Central memory CD8-positive, alpha-beta T cell (primary cell): Measurements from ENCODE around the gene UBE4A.

Experiments used
- ATAC-seq: fragments of 150-1000 bp; cut with Tn5 transposase; replicated peaks from 2 replicates; pipeline ENCODE4 v1.10.0; 2022; ENCODE audit warnings: mild to moderate bottlenecking, moderate FRiP score, moderate number of reproducible peaks; ENCODE audit not compliant: poor library complexity, severe bottlenecking; ENCODE audit errors: extremely low read depth
- DNase-seq, 2 donors: peaks; one replicate each; pipeline ENCODE4 v3.0.0; 2021; ENCODE audit warnings: low spot score in 2 of 2
- H3K27ac Mint-ChIP-seq: one replicate; pipeline ENCODE4 v1.8.0; 2022; ENCODE audit warnings: low read depth, mild to moderate bottlenecking, moderate library complexity, mixed read lengths
- H3K27me3 Mint-ChIP-seq: one replicate; pipeline ENCODE4 v1.8.0; 2022; ENCODE audit warnings: mixed read lengths
- H3K36me3 Mint-ChIP-seq: one replicate; pipeline ENCODE4 v1.8.0; 2022; ENCODE audit warnings: mild to moderate bottlenecking, moderate library complexity, mixed read lengths; ENCODE audit not compliant: insufficient read depth
- H3K4me1 Mint-ChIP-seq: one replicate; pipeline ENCODE4 v1.8.0; 2022; ENCODE audit warnings: mixed read lengths
- H3K4me3 Mint-ChIP-seq: one replicate; pipeline ENCODE4 v1.8.0; 2022; ENCODE audit warnings: mild to moderate bottlenecking, moderate library complexity, mixed read lengths
- H3K9me3 Mint-ChIP-seq: one replicate; pipeline ENCODE4 v1.8.0; 2022; ENCODE audit warnings: mixed read lengths

Gene UBE4A

DNA sequence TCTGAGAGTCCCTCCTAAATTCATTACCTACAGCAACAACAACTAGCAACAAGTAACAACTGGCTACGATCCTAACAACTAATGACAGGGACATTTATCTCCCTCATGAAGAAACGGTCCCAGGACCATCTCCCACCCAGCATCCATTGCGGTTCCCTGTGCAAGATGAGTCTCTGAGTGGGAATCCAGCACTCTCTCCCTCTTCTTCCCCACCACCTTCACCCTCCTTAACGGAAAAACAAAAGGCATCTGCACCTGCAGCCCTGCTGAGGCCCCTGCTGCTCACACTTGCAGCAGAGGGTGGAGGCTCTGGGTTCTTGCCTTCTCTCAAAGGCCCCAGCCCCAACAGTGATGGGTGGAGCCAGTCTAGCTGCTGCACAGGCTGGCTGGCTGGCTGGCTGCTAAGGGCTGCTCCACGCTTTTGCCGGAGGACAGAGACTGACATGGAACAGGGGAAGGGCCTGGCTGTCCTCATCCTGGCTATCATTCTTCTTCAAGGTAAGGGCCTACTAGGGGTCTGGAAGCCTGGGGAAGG, 15.4 kb upstream of the UBE4A start, which contains the start of gene CD3G:
CD3G (plus strand) TSS at position 364 of the 535 bp plus-strand sequence; CDS start at position 444, 80 bp downstream.
- peak within 1 kb of the TSS; percentile 97 for H3K27ac Mint-ChIP-seq
- no peaks in the 10 kb centered on the region for H3K9me3 Mint-ChIP-seq
- H3K4me3 Mint-ChIP-seq: peak within 1 kb of the TSS; percentile 89
- ATAC-seq (peak; percentile 71), DNase-seq (peak; percentile 44 to 47)
- peaks cover 89% of the 10 kb centered on the region for H3K4me1 Mint-ChIP-seq
- H3K36me3 Mint-ChIP-seq: peaks cover 52% of the 10 kb centered on the region
- H3K27me3 Mint-ChIP-seq: no peaks in the 10 kb centered on the region

DNA sequence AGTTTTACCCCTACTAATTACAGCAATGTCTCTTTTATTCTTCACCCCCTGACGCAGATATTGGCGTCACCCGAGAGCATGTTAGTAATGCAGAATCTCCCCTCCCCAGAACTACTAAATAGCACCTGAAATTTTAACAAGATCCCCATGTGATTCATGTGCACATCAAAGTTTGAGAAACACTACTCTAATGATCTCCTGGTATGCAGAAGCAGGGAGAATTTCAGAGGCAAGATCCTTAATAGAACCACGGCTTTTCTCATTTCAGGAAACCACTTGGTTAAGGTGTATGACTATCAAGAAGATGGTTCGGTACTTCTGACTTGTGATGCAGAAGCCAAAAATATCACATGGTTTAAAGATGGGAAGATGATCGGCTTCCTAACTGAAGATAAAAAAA, 9.9 kb upstream of the UBE4A start:
- Mint-ChIP-seq H3K27me3 (no peaks in the 10 kb centered on the region), H3K27ac (peak overlapping the region; percentile 97), H3K4me3 (peak overlapping the region; percentile 89), H3K36me3 (peaks cover 76% of the 10 kb centered on the region), H3K4me1 (peaks cover 56% of the 10 kb centered on the region), H3K9me3 (no peaks in the 10 kb centered on the region)
- DNase-seq (no peak), ATAC-seq (no peak)

DNA sequence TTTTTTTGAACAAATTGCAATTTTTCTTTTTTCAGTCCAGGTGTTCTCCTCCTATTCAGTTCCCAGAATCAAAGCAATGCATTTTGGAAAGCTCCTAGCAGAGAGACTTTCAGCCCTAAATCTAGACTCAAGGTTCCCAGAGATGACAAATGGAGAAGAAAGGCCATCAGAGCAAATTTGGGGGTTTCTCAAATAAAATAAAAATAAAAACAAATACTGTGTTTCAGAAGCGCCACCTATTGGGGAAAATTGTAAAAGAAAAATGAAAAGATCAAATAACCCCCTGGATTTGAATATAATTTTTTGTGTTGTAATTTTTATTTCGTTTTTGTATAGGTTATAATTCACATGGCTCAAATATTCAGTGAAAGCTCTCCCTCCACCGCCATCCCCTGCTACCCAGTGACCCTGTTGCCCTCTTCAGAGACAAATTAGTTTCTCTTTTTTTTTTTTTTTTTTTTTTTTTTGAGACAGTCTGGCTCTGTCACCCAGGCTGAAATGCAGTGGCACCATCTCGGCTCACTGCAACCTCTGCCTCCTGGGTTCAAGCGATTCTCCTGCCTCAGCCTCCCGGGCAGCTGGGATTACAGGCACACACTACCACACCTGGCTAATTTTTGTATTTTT, 6.2 kb upstream of the UBE4A start:
- Mint-ChIP-seq H3K4me1 (peaks cover 24% of the 10 kb centered on the region), H3K9me3 (no peaks in the 10 kb centered on the region), H3K4me3 (no peak overlapping the region), H3K27me3 (no peaks in the 10 kb centered on the region), H3K36me3 (peaks cover 58% of the 10 kb centered on the region), H3K27ac (peak overlapping the region; percentile 35)
- DNase-seq (no peak), ATAC-seq (no peak)

DNA sequence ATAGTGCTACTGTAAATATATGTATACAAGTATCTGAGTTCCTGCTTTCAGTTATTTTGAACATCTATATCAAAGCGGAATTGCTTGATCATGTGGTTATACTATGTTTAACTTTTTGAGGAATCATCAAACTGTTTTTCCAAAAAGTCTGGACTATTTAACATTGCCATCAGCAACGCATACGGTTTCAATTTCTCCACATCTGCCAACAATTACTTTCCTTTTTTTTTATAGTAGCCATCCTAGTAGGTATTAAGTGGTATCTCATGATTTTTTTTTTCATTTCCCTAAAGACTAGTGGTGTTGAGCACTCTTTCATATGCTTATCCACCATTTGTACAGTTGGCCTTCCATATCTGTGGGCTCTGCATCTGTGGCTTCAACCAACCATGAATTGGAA, 1.3 kb upstream of the UBE4A start:
- no peaks in the 10 kb centered on the region for H3K27me3 Mint-ChIP-seq
- H3K4me3 Mint-ChIP-seq: no peak overlapping the region
- DNase-seq (no peak), ATAC-seq (no peak)
- H3K4me1 Mint-ChIP-seq: peaks cover 40% of the 10 kb centered on the region
- H3K36me3 Mint-ChIP-seq: peaks cover 32% of the 10 kb centered on the region
- H3K27ac Mint-ChIP-seq: peak overlapping the region; percentile 98
- no peaks in the 10 kb centered on the region for H3K9me3 Mint-ChIP-seq

DNA sequence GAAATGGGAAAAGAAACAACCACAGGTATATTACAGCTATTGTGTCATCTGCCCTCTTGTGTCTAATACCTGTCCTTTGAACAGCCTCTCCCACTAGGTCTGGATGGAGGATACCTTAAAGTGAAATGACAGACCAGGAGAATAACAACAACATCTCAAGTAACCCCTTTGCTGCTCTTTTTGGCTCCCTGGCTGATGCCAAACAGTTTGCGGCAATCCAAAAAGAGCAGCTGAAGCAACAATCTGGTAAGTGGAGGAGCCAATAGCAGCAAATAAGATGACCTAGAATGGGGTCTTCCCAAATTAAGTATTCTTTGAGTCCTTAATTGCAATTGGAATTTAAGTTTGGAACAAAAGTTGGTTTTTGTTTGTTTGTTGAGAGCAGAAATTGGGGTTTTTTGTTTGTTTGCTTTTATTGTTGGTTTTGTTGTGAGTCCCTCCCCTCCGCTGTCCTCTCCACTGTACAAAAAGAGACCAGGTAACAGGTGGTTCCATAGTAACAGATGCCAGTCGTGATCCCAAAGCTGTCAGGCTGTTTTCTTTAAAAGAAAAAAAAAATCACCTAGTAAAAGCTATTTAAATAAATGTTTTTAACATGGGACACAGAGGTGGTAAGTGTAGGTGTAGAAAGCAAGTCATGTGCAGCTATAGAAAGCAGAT, 5.7 kb downstream of the UBE4A start:
- H3K4me1 Mint-ChIP-seq: peaks cover 32% of the 10 kb centered on the region
- no peak overlapping the region for H3K4me3 Mint-ChIP-seq

DNA sequence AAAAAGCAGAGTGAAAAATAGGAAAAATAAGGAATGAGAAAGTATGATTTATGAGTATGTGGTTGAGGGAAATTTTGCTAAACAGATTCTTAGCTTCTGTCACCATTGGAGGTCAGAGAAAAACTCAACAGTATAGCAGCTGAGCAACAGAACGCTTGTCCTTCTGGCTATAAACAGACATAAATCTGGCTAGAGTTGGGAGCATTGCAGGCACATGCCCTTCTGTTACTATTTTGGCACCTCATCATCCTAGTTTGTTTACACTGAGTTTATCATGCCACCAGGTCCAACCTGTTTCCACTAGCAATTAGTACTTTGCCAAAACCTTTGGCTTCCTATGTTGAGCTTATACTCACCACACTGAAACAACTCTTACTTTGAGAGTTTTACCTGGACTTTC, 6.9 kb downstream of the UBE4A start:
- no peak overlapping the region for H3K4me3 Mint-ChIP-seq
- ATAC-seq: no peak
- no peak for DNase-seq
- no peak overlapping the region for H3K27ac Mint-ChIP-seq
- no peaks in the 10 kb centered on the region for H3K9me3 Mint-ChIP-seq
- H3K4me1 Mint-ChIP-seq: peaks cover 22% of the 10 kb centered on the region
- no peaks in the 10 kb centered on the region for H3K27me3 Mint-ChIP-seq
- H3K36me3 Mint-ChIP-seq: peaks cover 67% of the 10 kb centered on the region

More for the DNA sequence above, 5.7 kb downstream of the UBE4A start:
- Mint-ChIP-seq H3K27ac (no peak overlapping the region), H3K36me3 (peaks cover 59% of the 10 kb centered on the region), H3K27me3 (no peaks in the 10 kb centered on the region), H3K9me3 (no peaks in the 10 kb centered on the region)
- DNase-seq (no peak), ATAC-seq (no peak)

DNA sequence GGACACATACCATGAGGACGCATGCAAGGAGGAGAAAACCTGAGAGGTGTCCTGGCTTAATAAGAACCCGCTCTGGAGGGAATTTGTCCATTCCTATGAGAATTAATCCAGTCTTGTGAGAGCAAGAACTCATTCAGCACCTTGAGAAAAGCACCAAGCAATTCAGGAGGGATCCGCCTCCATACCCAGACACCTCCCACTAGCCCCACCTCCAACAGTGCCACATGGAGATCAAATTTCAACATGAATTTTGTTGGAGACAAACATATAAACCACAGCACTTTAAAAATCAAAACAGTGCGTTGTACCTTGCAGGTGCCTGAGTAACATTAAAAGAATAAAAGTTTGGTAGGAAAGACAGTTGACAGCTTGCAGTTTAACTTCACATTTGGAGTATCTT, 11.4 kb downstream of the UBE4A start:
- H3K4me3 Mint-ChIP-seq: no peak overlapping the region
- no peaks in the 10 kb centered on the region for H3K9me3 Mint-ChIP-seq
- H3K4me1 Mint-ChIP-seq: no peaks in the 10 kb centered on the region
- no peak for DNase-seq
- peaks cover 91% of the 10 kb centered on the region for H3K36me3 Mint-ChIP-seq
- no peak for ATAC-seq
- no peaks in the 10 kb centered on the region for H3K27me3 Mint-ChIP-seq
- H3K27ac Mint-ChIP-seq: no peak overlapping the region

DNA sequence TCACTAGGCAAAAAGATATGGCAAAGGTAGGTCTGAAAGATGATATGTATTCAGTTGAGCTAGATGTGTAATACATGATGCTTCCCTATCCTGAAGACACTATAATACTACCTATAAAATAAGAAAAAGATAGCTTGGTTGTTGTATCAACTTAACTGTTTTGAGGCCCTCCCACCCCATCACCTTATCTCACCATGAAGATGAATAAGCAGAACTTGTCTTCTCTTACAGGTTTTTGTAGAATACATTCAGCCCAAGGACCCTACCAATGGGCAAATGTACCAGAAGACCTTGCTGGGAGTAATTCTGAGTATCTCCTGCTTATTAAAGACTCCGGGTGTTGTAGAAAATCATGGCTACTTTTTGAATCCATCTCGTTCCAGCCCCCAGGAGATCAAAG, 13.9 kb downstream of the UBE4A start:
- ATAC-seq (no peak), DNase-seq (no peak)
- no peaks in the 10 kb centered on the region for H3K27me3 Mint-ChIP-seq
- H3K4me1 Mint-ChIP-seq: no peaks in the 10 kb centered on the region
- H3K9me3 Mint-ChIP-seq: no peaks in the 10 kb centered on the region
- no peak overlapping the region for H3K27ac Mint-ChIP-seq
- H3K4me3 Mint-ChIP-seq: no peak overlapping the region
- H3K36me3 Mint-ChIP-seq: peaks cover 95% of the 10 kb centered on the region

DNA sequence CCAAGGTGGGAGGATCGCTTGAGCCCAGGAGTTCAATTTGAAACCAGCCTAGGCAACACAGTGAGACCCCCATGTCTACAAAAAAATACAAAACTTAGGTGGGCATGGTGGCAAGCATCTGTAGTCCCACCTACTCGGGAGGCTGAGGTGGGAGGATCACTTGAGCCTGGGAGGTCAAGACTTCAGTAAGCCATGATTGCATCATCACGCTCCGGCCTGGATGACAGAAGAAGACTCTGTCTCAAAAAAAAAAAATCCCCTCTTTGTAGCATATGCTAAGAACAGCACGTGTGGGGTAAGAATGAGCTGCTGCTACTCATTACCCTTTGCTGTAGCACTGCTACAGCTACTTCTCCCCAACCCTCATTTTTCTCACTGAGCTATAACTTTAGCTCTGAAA, 14.5 kb downstream of the UBE4A start:
- ATAC-seq: no peak
- H3K27me3 Mint-ChIP-seq: no peaks in the 10 kb centered on the region
- H3K4me1 Mint-ChIP-seq: no peaks in the 10 kb centered on the region
- no peak for DNase-seq
- H3K9me3 Mint-ChIP-seq: no peaks in the 10 kb centered on the region
- peaks cover 92% of the 10 kb centered on the region for H3K36me3 Mint-ChIP-seq
- no peak overlapping the region for H3K27ac Mint-ChIP-seq
- H3K4me3 Mint-ChIP-seq: no peak overlapping the region

DNA sequence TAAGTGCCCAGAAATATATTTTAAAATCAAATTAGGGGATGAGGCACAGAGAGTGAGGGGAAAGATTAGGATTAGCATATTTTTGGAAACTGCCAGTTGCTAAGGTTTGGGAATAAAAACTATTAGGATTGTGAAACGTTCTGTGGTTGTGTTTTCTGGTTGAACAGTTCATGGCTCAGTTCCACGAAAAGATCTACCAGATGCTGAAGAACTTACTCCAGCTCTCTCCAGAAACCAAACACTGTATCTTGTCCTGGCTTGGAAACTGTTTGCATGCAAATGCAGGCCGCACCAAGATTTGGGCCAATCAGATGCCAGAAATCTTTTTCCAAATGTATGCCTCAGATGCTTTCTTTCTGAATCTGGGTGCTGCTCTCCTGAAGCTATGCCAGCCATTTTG, 15.3 kb downstream of the UBE4A start:
- ATAC-seq: no peak
- H3K4me3 Mint-ChIP-seq: no peak overlapping the region
- no peaks in the 10 kb centered on the region for H3K27me3 Mint-ChIP-seq
- H3K4me1 Mint-ChIP-seq: no peaks in the 10 kb centered on the region
- no peaks in the 10 kb centered on the region for H3K9me3 Mint-ChIP-seq
- peaks cover 89% of the 10 kb centered on the region for H3K36me3 Mint-ChIP-seq
- no peak for DNase-seq
- no peak overlapping the region for H3K27ac Mint-ChIP-seq

DNA sequence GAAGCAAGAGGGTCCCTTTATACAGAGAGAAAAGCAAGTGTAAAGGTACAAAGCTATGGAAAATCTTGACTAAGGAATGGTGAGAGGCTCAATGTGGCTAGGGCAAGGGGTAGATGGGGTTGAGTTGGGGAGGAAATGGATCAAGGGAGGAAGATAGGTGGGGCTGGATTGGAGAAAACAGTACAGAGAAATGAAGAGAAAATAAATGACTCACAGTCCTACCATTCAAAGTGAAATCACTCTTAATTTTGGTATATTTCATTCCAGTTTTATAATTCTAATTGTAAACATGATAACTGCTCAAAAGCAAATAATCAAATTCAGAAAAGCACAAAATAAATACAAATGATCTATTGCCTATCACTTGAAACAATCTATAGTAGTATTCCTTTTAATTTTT, 16.6 kb downstream of the UBE4A start:
- Mint-ChIP-seq H3K4me3 (no peak overlapping the region), H3K27me3 (no peaks in the 10 kb centered on the region), H3K4me1 (no peaks in the 10 kb centered on the region), H3K27ac (peak overlapping the region; percentile 0), H3K9me3 (no peaks in the 10 kb centered on the region), H3K36me3 (peaks cover 85% of the 10 kb centered on the region)
- ATAC-seq (no peak), DNase-seq (no peak)

DNA sequence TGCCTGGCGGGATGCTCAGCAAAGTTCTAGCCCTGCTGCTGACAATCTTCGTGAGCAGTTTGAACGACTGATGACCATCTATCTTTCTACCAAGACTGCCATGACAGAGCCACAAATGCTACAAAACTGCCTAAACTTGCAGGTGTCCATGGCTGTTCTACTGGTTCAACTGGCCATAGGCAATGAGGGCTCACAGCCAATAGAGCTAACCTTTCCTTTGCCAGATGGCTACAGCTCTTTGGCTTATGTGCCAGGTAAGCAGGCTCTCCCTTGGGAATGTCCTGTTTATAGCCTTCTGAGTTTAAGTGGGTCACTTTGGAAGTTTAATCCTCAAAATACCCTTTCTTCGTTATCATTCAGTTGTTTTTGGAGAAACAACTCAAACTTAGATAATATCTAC, 20.1 kb downstream of the UBE4A start:
- Mint-ChIP-seq H3K4me3 (no peak overlapping the region), H3K27ac (no peak overlapping the region), H3K4me1 (no peaks in the 10 kb centered on the region), H3K27me3 (no peaks in the 10 kb centered on the region), H3K36me3 (peaks cover 76% of the 10 kb centered on the region), H3K9me3 (no peaks in the 10 kb centered on the region)
- DNase-seq (no peak), ATAC-seq (no peak)

DNA sequence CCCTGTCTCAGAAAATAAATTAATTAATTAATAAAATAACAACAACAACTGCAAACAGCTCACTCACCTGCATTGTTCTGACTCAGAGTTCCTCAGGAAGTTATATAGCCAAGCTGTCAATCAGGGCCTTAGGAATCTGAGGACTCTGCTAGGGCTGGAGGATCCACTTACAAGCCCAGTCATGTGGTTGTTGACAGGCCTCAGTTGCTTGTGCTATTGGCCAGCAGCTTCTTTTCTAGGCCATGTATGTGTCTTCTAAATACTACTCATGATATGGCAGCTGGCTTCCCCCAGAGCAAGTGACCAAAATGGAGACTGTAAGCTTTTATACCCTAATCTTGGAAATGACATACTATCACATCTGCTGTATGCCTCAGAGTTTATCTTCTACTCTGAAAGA, 21.2 kb downstream of the UBE4A start:
- Mint-ChIP-seq H3K27me3 (no peaks in the 10 kb centered on the region), H3K27ac (no peak overlapping the region), H3K4me3 (no peak overlapping the region), H3K4me1 (no peaks in the 10 kb centered on the region), H3K36me3 (peaks cover 79% of the 10 kb centered on the region), H3K9me3 (no peaks in the 10 kb centered on the region)
- no peak for DNase-seq
- ATAC-seq: no peak
